KMS-11 (cell line): ENCODE results near the gene CRCP.

Experiments used
- H2AFZ ChIP-seq: fragments of 200-600 bp; sonication (generic); 2 replicates; pipeline ENCODE4 v1.6.1; 2016; ENCODE audit warnings: antibody characterized with exemption, mixed run types, low read depth
- H3K27ac ChIP-seq: fragments of 200-600 bp; sonication (generic); 2 replicates; pipeline ENCODE4 v1.6.1; 2016; ENCODE audit warnings: mild to moderate bottlenecking, mixed run types
- H3K27me3 ChIP-seq: fragments of 200-600 bp; sonication (generic); 2 replicates; pipeline ENCODE4 v1.6.1; 2017; ENCODE audit warnings: mild to moderate bottlenecking, low read depth, mixed run types, moderate library complexity; ENCODE audit not compliant: insufficient read depth
- H3K36me3 ChIP-seq: fragments of 200-600 bp; sonication (generic); 2 replicates; pipeline ENCODE4 v1.6.1; 2017; ENCODE audit warnings: mild to moderate bottlenecking, mixed run types; ENCODE audit not compliant: insufficient read depth
- H3K4me1 ChIP-seq: fragments of 200-600 bp; sonication (generic); 2 replicates; pipeline ENCODE4 v1.6.1; 2016; ENCODE audit warnings: mild to moderate bottlenecking, low read depth, mixed run types; ENCODE audit not compliant: poor library complexity, severe bottlenecking
- H3K4me2 ChIP-seq: fragments of 200-600 bp; sonication (generic); 2 replicates; pipeline ENCODE4 v1.7.0; 2016; ENCODE audit warnings: mild to moderate bottlenecking, mixed run types
- H3K4me3 ChIP-seq: fragments of 200-600 bp; sonication (generic); IDR thresholded peaks from 2 replicates; pipeline ENCODE4 v1.6.1; 2017; ENCODE audit warnings: low read depth, low read length, mixed read lengths; ENCODE audit not compliant: insufficient read depth
- H3K79me2 ChIP-seq: fragments of 200-600 bp; sonication (generic); 2 replicates; pipeline ENCODE4 v1.6.1; 2016; ENCODE audit warnings: low read depth, mixed run types; ENCODE audit not compliant: insufficient read depth
- H3K9ac ChIP-seq: fragments of 200-600 bp; sonication (generic); 2 replicates; pipeline ENCODE4 v1.6.1; 2016; ENCODE audit warnings: mild to moderate bottlenecking, mixed run types
- H4K20me1 ChIP-seq: fragments of 200-600 bp; sonication (generic); 2 replicates; pipeline ENCODE4 v1.6.1; 2016; ENCODE audit warnings: mild to moderate bottlenecking, mixed run types; ENCODE audit not compliant: insufficient read depth
- CTCF ChIP-seq: fragments of 200-600 bp; sonication (generic); conservative IDR thresholded peaks from 2 replicates; pipeline ENCODE4 v1.6.1; 2017; ENCODE audit warnings: low read depth, mild to moderate bottlenecking, antibody characterized with exemption, low read length, moderate library complexity, mixed read lengths

CRCP gene

GRCh38 chr7:66138994-66139752 lies 24.5 kb downstream of the CRCP start:
- H3K4me2 ChIP-seq, result no peak overlapping the region
- no peak overlapping the region for H2AFZ ChIP-seq
- TF ChIP-seq CTCF, result no peak
- H4K20me1 ChIP-seq, result no peaks in the 10 kb centered on the region
- no peak overlapping the region for H3K27ac ChIP-seq
- H3K4me1 ChIP-seq, result no peaks in the 10 kb centered on the region
- H3K79me2 ChIP-seq, result no peaks in the 10 kb centered on the region; the same call in 1 of the 2 replicates
- no peak overlapping the region for H3K4me3 ChIP-seq
- H3K36me3 ChIP-seq, result peaks cover 10% of the 10 kb centered on the region; the same call in 1 of the 2 replicates
- H3K27me3 ChIP-seq, result no peaks in the 10 kb centered on the region
- no peak overlapping the region for H3K9ac ChIP-seq

- no peak overlapping the region for H3K9ac ChIP-seq
- H3K36me3 ChIP-seq, result peaks cover 9% of the 10 kb centered on the region; the same call in 1 of the 2 replicates
- TF ChIP-seq CTCF, result no peak
- no peaks in the 10 kb centered on the region for H4K20me1 ChIP-seq
- no peaks in the 10 kb centered on the region for H3K4me1 ChIP-seq
- no peak overlapping the region for H3K4me2 ChIP-seq
- no peak overlapping the region for H3K4me3 ChIP-seq
- peaks cover 2% of the 10 kb centered on the region; the same call in 1 of the 2 replicates for H3K79me2 ChIP-seq
- no peak overlapping the region for H2AFZ ChIP-seq
- no peak overlapping the region for H3K27ac ChIP-seq
- no peaks in the 10 kb centered on the region for H3K27me3 ChIP-seq
These were observed 26.3 kb downstream of the CRCP start for GRCh38 chr7:66140924-66141323.

- H3K4me2 ChIP-seq, result no peak overlapping the region
- no peaks in the 10 kb centered on the region for H3K27me3 ChIP-seq
- H3K79me2 ChIP-seq, result peaks cover 5% of the 10 kb centered on the region; the same call in 1 of the 2 replicates
- H4K20me1 ChIP-seq, result no peaks in the 10 kb centered on the region
- H2AFZ ChIP-seq, result no peak overlapping the region
- peaks cover 9% of the 10 kb centered on the region; the same call in 1 of the 2 replicates for H3K36me3 ChIP-seq
- H3K27ac ChIP-seq, result no peak overlapping the region
- no peaks in the 10 kb centered on the region for H3K4me1 ChIP-seq
- no peak overlapping the region for H3K9ac ChIP-seq
- no peak overlapping the region for H3K4me3 ChIP-seq
- no peak for TF ChIP-seq CTCF
These were observed 27.7 kb downstream of the CRCP start for GRCh38 chr7:66142334-66142733.

- Histone ChIP-seq H3K4me1 (no peaks in the 10 kb centered on the region), H3K9ac (no peak overlapping the region), H3K36me3 (peaks cover 9% of the 10 kb centered on the region; the same call in 1 of the 2 replicates), H3K4me3 (no peak overlapping the region), H3K4me2 (no peak overlapping the region), H3K27ac (no peak overlapping the region), H4K20me1 (no peaks in the 10 kb centered on the region), H3K79me2 (peaks cover 5% of the 10 kb centered on the region; the same call in 1 of the 2 replicates), H2AFZ (no peak overlapping the region), H3K27me3 (no peaks in the 10 kb centered on the region)
- no peak for TF ChIP-seq CTCF
These were observed 28.3 kb downstream of the CRCP start for GRCh38 chr7:66142996-66143395.
